Neural cell (in vitro differentiated cells): ENCODE measurements around the gene RSAD1. TPM values are rescaled to one million over a fixed set of nuclear protein-coding genes. Genes with fewer than 3 reads are reported as not detected.

Experiments used
- H2AFZ ChIP-seq: fragments of 200-600, 300-800 bp; sonication (generic), shearing (Covaris generic); 2 replicates; pipeline ENCODE4 v1.6.0; 2014; ENCODE audit warnings: low read depth, mild to moderate bottlenecking, antibody characterized with exemption, low read length, moderate library complexity
- H3F3A ChIP-seq: fragments of 200-600 bp; shearing (Covaris generic); 2 replicates; pipeline ENCODE4 v1.6.1; 2016; ENCODE audit warnings: mild to moderate bottlenecking, moderate library complexity, mixed read lengths, antibody characterized with exemption, low read length; ENCODE audit not compliant: insufficient read depth, poor library complexity, severe bottlenecking
- H3K27ac ChIP-seq: fragments of 200-600, 300-800 bp; sonication (generic), shearing (Covaris generic); 2 replicates; pipeline ENCODE4 v1.5.1; 2014; ENCODE audit warnings: mild to moderate bottlenecking, low read length, moderate library complexity
- H3K27me3 ChIP-seq: fragments of 300-800, 200-600 bp; sonication (generic), shearing (Covaris generic); 2 replicates; pipeline ENCODE4 v1.6.0; 2014; ENCODE audit warnings: mild to moderate bottlenecking, low read depth, low read length, moderate library complexity; ENCODE audit not compliant: insufficient read depth
- H3K36me3 ChIP-seq: fragments of 300-800, 200-600 bp; sonication (generic), shearing (Covaris generic); 2 replicates; pipeline ENCODE4 v1.5.1; 2014; ENCODE audit warnings: mild to moderate bottlenecking, antibody characterized with exemption, low read length, moderate library complexity; ENCODE audit not compliant: insufficient read depth
- H3K4me2 ChIP-seq: fragments of 300-800, 200-600 bp; sonication (generic), shearing (Covaris generic); 2 replicates; pipeline ENCODE4 v1.6.0; 2014; ENCODE audit warnings: mild to moderate bottlenecking, low read length
- H3K4me3 ChIP-seq: fragments of 300-800, 200-600 bp; sonication (generic), shearing (Covaris generic); 2 replicates; pipeline ENCODE4 v1.5.1; 2014; ENCODE audit warnings: mild to moderate bottlenecking, low read length, moderate library complexity
- H3K79me2 ChIP-seq: fragments of 200-600 bp; shearing (Covaris generic); replicated peaks from 2 replicates; pipeline ENCODE4 v1.6.0; 2014; ENCODE audit warnings: mild to moderate bottlenecking, low read length, moderate library complexity; ENCODE audit not compliant: insufficient read depth
- H3K9ac ChIP-seq: fragments of 300-800, 200-600 bp; sonication (generic), shearing (Covaris generic); 2 replicates; pipeline ENCODE4 v1.6.1; 2016; ENCODE audit warnings: mild to moderate bottlenecking, low read length, mixed read lengths
- H3K9me2 ChIP-seq: fragments of 200-600 bp; shearing (Covaris generic); 2 replicates; pipeline ENCODE4 v1.6.1; 2016; ENCODE audit warnings: mild to moderate bottlenecking, low read length, mixed read lengths; ENCODE audit not compliant: insufficient read depth
- H3K9me3 ChIP-seq: fragments of 200-600, 300-800 bp; sonication (generic), shearing (Covaris generic); 2 replicates; pipeline ENCODE4 v1.6.1; 2016; ENCODE audit warnings: mild to moderate bottlenecking, mixed run types, low read length, moderate library complexity, mixed read lengths
- H4K20me1 ChIP-seq: fragments of 200-600 bp; shearing (Covaris generic); 2 replicates; pipeline ENCODE4 v1.6.1; 2016; ENCODE audit warnings: mild to moderate bottlenecking, mixed run types; ENCODE audit not compliant: insufficient read depth
- EP300 ChIP-seq: fragments of 450-650 bp; conservative IDR thresholded peaks from 2 replicates; pipeline ENCODE4 v1.6.1; 2014; ENCODE audit warnings: antibody characterized with exemption, mild to moderate bottlenecking, moderate library complexity; ENCODE audit not compliant: poor library complexity, severe bottlenecking
- EZH2 ChIP-seq: fragments of 200-600, 300-800 bp; shearing (Covaris generic), sonication (generic); IDR thresholded peaks from 2 replicates; pipeline ENCODE4 v1.6.1; 2014; ENCODE audit warnings: antibody characterized with exemption, low read length, borderline replicate concordance, mild to moderate bottlenecking; ENCODE audit not compliant: insufficient read depth, poor library complexity, severe bottlenecking
- MXI1 ChIP-seq: fragments of 450-650 bp; conservative IDR thresholded peaks from 2 replicates; pipeline ENCODE4 v1.6.1; 2014; ENCODE audit warnings: antibody characterized with exemption, mild to moderate bottlenecking; ENCODE audit not compliant: poor library complexity, severe bottlenecking
- POLR2AphosphoS5 ChIP-seq: IDR thresholded peaks from 2 replicates; pipeline ENCODE4 v1.6.1; 2012
- RAD21 ChIP-seq: fragments of 450-650 bp; conservative IDR thresholded peaks from 2 replicates; pipeline ENCODE4 v1.6.1; 2014; ENCODE audit warnings: antibody characterized with exemption, mild to moderate bottlenecking, moderate library complexity
- SMC3 ChIP-seq: fragments of 450-650 bp; conservative IDR thresholded peaks from 2 replicates; pipeline ENCODE4 v1.6.1; 2014; ENCODE audit warnings: antibody characterized with exemption, mild to moderate bottlenecking, moderate library complexity; ENCODE audit not compliant: poor library complexity
- TAF1 ChIP-seq: IDR thresholded peaks from 2 replicates; pipeline ENCODE4 v1.6.1; 2012; ENCODE audit warnings: low read depth
- polyA plus RNA-seq: library from polyadenylated mRNA; depleted of rRNA; stranded (reverse); fragments of >200 nt; gene quantifications from 2 replicates; pipeline ENCODE4 v1.2.3, GENCODE V29; 2014
- TF ChIP-seq, protein P1 (sequence below): fragments of 450-650 bp; IDR thresholded peaks from 2 replicates; pipeline ENCODE4 v1.5.1; 2014; ENCODE audit warnings: antibody characterized with exemption, mild to moderate bottlenecking, moderate library complexity; ENCODE audit not compliant: poor library complexity, severe bottlenecking
- TF ChIP-seq, protein P2 (sequence below): IDR thresholded peaks from 2 replicates; pipeline ENCODE4 v1.6.1; 2012; ENCODE audit warnings: borderline replicate concordance

The RSAD1 gene
- polyA plus RNA-seq, 1 donor from 2014 or later, result 61.9 TPM

DNA sequence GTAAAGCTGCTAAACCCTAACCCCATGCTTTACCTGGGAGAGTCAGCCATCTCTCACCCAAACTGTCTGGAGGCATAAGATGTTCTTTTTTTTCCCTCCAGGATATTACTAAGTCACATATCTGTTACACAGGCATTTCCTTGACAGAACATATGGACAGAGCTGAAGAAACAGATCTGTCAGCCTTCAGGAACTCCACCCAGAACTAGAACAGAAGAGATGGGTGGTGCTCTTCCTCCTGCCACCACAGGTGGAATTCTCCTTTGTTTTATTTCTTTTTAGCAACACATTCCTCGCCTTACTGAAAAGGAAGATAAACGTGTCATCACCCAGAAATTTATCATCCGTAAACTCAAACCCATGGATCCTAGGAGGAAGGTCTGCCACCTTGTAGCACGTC lies 38.4 kb downstream of the RSAD1 start:
- Histone ChIP-seq H3K9ac (no peak overlapping the region), H3K9me2 (no peaks in the 10 kb centered on the region), H3K4me2 (no peak overlapping the region), H2AFZ (no peak overlapping the region), H3K79me2 (no peaks in the 10 kb centered on the region), H3K36me3 (no peaks in the 10 kb centered on the region), H3K27ac (no peak overlapping the region), H3K4me3 (no peak overlapping the region), H3K9me3 (no peaks in the 10 kb centered on the region), H3K27me3 (no peaks in the 10 kb centered on the region), H3F3A (no peaks in the 10 kb centered on the region), H4K20me1 (no peaks in the 10 kb centered on the region)
- no peak for TF ChIP-seq TAF1
- TF ChIP-seq SMC3, result no peak
- no peak for TF ChIP-seq RAD21
- no peak for TF ChIP-seq EP300
- TF ChIP-seq, protein P1, sequence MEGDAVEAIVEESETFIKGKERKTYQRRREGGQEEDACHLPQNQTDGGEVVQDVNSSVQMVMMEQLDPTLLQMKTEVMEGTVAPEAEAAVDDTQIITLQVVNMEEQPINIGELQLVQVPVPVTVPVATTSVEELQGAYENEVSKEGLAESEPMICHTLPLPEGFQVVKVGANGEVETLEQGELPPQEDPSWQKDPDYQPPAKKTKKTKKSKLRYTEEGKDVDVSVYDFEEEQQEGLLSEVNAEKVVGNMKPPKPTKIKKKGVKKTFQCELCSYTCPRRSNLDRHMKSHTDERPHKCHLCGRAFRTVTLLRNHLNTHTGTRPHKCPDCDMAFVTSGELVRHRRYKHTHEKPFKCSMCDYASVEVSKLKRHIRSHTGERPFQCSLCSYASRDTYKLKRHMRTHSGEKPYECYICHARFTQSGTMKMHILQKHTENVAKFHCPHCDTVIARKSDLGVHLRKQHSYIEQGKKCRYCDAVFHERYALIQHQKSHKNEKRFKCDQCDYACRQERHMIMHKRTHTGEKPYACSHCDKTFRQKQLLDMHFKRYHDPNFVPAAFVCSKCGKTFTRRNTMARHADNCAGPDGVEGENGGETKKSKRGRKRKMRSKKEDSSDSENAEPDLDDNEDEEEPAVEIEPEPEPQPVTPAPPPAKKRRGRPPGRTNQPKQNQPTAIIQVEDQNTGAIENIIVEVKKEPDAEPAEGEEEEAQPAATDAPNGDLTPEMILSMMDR, result no peak
- TF ChIP-seq, protein P2, sequence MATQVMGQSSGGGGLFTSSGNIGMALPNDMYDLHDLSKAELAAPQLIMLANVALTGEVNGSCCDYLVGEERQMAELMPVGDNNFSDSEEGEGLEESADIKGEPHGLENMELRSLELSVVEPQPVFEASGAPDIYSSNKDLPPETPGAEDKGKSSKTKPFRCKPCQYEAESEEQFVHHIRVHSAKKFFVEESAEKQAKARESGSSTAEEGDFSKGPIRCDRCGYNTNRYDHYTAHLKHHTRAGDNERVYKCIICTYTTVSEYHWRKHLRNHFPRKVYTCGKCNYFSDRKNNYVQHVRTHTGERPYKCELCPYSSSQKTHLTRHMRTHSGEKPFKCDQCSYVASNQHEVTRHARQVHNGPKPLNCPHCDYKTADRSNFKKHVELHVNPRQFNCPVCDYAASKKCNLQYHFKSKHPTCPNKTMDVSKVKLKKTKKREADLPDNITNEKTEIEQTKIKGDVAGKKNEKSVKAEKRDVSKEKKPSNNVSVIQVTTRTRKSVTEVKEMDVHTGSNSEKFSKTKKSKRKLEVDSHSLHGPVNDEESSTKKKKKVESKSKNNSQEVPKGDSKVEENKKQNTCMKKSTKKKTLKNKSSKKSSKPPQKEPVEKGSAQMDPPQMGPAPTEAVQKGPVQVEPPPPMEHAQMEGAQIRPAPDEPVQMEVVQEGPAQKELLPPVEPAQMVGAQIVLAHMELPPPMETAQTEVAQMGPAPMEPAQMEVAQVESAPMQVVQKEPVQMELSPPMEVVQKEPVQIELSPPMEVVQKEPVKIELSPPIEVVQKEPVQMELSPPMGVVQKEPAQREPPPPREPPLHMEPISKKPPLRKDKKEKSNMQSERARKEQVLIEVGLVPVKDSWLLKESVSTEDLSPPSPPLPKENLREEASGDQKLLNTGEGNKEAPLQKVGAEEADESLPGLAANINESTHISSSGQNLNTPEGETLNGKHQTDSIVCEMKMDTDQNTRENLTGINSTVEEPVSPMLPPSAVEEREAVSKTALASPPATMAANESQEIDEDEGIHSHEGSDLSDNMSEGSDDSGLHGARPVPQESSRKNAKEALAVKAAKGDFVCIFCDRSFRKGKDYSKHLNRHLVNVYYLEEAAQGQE, result no peak
- TF ChIP-seq POLR2AphosphoS5, result no peak
- TF ChIP-seq MXI1, result no peak
- no peak for TF ChIP-seq EZH2

DNA sequence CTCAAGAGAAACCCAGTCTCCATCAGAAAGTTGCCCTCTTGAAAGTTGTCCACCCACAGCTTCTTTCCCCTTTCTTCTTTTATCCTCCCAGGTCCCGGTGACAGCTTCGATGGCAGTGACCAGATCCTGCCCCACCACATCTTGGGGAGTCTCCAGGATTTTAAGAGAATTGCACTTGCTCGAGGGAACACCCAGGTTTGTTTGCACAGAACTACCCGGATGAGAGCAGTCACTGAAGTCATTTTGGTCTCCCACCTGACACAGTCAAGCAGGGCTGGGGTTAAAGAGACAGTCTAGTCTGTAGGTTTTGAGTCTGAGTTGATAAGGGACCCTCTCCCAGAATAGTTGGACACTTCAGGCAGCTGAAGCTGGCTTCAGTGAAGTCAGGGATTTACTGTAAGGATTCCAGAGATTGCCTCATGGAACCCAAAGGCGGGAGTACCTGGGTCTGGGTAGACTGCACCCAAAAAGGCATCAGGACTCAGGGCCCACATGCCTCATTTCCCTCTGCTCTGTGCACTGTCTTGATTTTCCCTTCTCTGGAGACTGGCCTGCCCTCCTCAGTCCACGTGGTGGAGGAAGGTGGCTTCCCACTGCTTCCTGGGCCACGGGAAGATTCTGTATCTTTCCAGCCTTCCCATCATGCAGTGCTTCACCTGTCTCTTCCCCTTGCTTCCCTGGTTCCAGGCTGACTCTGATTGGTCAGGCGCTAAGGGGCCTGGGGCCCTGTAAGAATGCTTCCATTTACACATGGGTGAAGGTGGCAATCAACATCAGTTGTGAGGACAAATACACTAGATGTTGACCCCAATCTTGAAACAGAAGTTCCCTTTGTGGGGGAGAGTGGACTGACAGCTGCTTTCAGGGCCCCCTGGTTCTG lies 39.1 kb downstream of the RSAD1 start:
- H3K9me3 ChIP-seq, result no peaks in the 10 kb centered on the region
- H2AFZ ChIP-seq, result no peak overlapping the region
- TF ChIP-seq POLR2AphosphoS5, result no peak
- no peak for TF ChIP-seq SMC3
- no peak for TF ChIP-seq RAD21
- no peak for TF ChIP-seq EP300
- TF ChIP-seq, protein P1, result no peak
- no peak for TF ChIP-seq EZH2
- TF ChIP-seq MXI1, result no peak
- TF ChIP-seq, protein P2, result no peak
- TF ChIP-seq TAF1, result no peak
- no peaks in the 10 kb centered on the region for H4K20me1 ChIP-seq
- H3K27ac ChIP-seq, result no peak overlapping the region
- no peaks in the 10 kb centered on the region for H3F3A ChIP-seq
- H3K4me2 ChIP-seq, result no peak overlapping the region
- no peaks in the 10 kb centered on the region for H3K36me3 ChIP-seq
- H3K79me2 ChIP-seq, result no peaks in the 10 kb centered on the region
- no peaks in the 10 kb centered on the region for H3K9me2 ChIP-seq
- no peak overlapping the region for H3K9ac ChIP-seq
- H3K27me3 ChIP-seq, result no peaks in the 10 kb centered on the region
- H3K4me3 ChIP-seq, result no peak overlapping the region
